HG03103 (cell line): ENCODE results near the gene GIPC1.

Experiments
- ATAC-seq: cut with Tn5 transposase; IDR thresholded peaks from one replicate; pipeline ENCODE4 v1.9.1; 2021; ENCODE audit warnings: low read depth; ENCODE audit not compliant: unreplicated experiment

GIPC1 gene

DNA sequence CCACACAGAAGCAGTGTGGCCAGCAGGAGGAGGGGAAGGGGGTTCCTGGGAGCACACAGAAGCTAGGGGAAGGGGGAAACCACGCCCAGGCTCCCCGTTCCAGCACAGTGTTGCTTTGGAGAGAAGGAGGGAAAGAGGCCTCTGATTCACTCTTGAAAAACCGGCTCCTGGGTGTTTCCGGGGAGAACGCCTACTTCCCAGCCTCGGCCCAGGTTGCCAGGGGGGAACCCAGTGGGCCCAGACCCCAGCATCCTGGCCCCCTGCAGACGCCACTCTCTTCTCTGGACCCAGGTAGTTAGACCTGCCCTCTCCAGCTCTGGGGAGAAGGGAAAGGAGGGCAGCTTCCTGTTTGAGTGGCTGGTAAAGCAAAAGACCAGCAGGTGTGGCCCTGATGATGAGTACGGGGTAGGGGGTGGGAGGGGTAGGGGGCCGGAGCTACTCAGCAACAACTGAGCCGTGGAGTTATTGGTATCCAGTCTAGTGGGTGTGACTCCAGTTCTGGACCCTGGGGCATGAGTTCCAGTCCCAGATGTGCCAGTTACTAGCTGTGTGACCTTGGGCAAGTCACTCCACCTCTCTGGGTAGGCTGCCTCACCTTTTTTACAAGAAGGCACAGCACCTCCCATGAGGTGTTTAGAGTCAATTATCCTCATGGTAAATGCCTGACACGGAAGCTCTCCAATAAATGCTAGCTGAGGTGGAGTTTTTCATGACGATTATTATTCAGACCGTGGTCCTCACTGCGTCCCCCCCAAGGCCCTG, 836 bp downstream of the GIPC1 start:
- no peak for ATAC-seq

DNA sequence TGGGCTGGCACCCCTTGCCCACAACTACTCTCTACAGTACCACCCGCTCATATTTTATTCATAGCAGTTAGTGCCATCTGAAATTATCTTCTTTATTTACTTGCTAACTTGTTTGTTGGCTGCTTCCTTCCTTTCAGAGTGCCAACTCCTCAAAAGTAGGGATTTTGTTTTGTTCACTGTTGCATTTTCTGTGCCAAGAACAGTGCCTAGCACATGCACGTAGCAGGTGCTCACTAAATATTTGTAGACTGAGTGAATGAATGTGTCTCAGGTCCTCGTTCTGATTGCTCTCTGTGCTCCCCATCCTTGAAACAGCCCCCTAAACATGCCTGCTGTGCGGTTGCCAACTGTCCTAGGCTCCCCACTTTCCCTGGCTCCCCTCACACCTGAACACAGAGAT, 1.5 kb downstream of the GIPC1 start:
- ATAC-seq, result no peak

DNA sequence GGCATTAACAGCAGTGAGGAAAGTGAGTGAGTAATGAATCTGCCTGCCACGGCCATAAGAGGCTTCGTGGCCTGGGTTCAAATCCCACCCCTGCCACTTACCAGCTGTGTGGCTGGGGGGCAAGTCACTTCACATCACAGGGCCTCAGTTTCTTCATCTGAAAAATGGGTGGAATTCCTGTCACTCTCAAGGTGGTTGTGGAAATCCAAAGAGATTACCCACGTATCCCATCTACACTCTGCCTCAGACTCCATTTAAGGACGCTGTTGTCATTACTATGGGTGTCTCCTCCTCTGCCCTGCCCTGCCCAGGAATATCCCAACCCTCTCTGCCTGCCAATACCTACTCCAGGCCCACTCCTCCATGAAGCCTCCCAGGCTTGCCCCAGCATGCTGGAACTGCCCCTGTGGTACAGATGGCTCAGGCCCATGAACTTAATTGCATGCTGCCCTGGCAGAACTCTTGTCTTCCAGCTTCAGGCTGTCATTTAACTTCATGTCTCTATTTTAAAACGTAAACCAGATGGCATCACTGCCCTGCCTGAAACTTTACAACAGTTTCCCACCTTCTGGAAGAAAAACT, 3.1 kb downstream of the GIPC1 start:
- no peak for ATAC-seq

DNA sequence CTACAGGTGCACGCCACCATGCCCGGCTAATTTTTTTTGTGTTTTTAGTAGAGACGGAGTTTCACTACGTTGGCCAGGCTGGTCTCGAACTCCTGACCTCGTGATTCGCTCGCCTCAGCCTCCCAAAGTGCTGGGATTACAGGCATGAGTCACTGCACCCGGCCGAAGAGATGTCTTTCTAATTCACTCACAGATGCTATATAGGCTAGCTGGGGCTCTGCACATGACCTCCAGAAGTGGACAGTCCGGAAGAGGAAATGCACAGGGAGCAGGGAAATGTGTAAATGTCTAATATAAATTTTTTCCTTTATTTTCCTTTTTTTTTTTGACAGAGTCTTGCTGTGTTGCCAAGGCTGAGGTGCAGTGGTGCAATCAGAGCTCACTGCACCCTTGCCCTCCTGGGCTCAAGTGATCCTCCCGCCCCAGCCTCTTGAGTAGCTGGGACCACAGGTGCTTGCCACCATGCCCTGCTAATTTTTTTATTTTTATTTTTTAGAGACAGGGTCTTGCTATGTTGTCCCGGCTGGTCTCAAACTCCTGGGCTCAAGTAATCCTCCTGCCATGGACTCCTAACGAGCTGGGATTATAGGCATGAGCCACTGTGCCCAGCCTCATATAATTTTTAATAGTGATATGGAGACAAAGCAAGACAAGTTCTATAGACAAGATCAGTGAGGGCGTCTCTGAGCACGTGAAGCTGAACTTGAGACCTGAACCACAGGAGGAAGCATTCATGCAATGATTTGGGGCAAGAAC, 8.4 kb downstream of the GIPC1 start:
- ATAC-seq, result no peak

DNA sequence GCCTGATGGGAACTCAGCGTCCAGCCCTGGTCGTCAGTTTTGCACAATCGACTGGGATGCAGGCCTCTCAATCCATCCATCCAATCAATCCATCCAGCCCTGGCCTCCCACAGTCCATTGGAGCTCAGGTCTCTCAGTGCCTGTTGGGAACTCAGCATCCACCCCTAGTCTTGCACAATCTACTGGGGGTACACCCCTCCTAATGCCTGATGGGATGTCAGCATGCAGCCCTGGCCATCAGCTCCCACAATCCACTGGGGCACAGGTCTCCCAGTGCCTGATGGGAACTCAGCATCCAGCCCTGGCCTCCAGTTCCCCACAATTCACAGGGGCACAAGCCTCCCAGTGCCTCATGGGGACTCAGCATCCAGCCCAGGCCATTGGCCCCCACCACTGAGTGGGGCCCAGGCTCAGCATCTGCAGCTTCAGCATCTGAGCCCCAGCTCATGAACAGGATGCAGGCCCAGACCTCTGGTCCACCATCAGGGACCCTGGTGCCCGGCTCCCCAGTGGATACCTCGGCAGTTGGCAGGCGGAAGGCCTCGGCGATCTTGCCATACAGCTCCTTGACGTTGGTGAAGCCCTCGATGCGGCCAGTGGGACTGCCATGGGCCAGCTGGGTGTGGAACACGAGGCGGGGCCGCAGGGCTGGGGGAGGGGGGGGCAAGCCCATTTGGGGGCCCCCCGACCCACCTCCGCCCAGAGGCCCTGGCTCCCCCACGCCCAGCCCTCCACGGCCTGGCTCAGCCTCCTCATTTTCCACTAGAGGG, 13.6 kb downstream of the GIPC1 start:
- no peak for ATAC-seq

DNA sequence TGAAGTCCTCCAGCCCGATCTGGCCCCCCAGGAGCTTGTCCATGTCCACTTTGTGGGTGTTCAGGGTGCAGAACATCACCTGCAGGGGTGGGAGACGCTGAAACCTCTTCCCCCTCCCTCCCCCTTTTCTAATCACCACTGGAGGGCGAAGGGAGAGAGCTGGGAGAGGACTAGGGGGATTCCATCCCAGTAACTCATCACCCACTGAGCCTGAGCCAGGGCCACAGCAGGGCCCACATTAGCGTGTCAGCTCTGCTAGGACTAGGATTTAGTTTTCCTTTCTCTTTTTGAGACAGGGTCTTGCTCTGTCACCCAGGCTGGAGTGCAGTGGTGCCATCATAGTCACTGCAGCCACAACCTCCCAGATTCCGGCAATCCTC, 15.2 kb downstream of the GIPC1 start:
- no peak for ATAC-seq

DNA sequence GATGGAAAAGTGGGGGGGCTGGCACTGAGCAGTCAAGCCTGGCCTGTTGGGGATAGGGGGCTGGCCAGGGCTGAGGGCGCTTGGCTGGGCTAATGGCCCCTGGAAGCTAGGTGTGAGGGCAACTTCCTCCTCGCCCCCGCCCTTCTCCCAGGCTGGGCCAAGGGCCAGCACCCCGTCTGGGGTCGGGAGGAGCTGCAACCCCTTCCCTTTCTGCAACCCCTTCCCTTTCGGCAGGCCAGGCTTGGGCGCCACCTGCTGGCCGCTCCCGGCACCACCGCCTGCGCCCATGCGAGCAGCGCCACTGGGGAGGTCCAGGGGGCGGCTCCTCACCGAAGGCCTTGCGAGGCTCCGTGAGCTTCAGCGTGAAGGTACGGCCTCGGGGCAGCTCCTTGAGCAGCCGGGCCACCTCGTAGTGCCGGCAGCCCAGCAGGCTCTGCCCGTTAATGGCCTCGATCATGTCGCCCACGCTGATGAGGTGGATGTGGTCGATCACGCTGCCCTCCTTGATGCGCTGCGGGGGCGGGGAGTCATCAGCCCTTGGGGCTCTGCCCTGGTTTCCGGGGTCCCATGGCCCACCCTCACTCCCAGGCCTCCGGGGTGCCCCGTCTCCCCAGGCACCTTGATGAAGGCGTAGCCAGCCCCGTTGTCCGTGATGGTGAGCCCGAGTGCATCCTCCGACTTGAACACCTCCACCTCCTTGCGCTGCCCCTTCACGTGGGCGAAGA, 15.8 kb downstream of the GIPC1 start:
- no peak for ATAC-seq

DNA sequence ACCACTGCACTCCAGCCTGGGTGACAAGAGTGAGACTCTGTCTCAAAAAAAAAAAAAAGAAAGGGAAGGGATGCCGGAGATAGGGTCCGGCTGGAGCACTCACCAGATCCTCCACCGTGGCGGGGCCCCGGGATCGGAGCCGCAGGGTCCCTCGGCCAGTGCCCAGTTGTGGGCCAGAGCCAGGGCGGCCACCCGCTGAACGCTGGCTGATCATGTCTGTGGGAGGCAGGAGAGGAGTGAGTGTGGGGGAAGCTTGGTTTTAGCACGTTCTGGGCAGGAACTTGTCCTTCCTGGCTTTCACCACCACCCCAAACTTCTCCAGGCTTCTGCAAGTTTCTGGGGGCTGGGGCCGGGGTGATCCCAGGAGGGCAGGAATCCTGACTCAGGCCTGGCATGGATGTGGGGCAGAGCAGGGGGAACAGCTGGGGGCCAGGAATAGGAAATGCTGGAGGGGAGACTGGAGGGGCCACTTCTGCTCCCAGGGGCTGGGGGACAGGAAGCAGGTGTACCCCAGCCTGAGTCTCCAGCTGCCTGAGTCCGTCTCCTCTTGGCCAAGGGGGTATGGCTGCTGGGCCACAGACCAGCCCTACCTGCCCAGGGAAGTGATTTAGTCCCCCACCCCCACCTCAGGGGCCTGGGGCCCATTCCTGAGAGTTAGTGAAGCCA, 16.5 kb downstream of the GIPC1 start:
- ATAC-seq, result no peak

DNA sequence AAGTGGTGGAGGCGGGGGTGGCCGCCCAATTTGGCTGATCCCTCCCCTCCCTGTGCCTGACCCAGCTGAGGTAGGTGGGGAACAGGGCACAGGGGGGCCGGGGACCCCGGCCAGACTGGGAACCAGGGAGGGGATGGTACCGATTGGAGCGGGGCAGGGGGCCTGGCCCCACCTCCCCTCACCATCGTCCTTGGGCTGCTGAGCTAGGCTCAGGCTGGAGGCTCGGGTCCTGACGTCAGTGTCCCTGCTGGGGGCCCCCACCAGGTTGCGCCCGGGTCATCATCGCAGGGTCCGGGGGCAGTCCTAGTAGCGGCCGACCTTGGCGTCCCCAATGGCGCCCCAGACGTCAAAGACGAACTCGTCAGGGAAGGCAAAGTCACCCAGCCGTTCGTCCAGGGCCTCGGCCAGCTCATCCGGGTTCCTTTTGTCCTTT, 17.8 kb downstream of the GIPC1 start:
- ATAC-seq, result no peak

DNA sequence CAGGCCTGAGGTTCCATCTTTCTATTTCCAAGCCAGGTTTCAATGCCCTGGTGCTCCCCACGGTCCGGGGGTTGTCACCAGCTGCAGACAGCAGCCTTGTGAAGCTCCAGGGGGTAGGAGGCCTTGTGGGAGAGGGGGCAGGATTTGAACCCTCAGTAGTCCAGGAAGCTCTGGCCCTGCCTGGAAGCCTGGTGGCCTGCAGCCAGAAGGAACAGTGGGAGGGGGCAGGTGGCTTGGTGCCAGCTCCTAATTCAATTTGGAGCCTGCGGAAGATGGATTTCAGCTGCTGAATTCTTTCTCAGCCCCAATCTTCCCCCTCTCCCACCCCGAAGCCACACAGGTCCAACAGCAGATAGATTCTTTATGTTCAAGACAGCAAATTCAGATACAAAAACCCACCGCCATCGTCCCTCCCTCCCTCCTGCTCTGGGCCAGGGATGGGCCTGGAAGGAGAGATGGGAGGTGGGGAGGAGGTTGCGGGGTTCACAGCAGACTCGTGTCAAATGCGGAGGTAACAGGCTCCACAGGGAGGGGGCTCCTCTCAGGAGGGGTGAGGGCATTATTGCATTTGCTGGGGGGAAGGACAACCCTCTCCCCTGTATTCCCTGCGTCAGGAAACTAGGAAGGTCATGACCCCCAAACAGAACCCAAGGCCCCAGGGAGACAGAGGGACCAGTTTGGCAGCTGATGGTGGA, 18.4 kb downstream of the GIPC1 start:
- no peak for ATAC-seq

DNA sequence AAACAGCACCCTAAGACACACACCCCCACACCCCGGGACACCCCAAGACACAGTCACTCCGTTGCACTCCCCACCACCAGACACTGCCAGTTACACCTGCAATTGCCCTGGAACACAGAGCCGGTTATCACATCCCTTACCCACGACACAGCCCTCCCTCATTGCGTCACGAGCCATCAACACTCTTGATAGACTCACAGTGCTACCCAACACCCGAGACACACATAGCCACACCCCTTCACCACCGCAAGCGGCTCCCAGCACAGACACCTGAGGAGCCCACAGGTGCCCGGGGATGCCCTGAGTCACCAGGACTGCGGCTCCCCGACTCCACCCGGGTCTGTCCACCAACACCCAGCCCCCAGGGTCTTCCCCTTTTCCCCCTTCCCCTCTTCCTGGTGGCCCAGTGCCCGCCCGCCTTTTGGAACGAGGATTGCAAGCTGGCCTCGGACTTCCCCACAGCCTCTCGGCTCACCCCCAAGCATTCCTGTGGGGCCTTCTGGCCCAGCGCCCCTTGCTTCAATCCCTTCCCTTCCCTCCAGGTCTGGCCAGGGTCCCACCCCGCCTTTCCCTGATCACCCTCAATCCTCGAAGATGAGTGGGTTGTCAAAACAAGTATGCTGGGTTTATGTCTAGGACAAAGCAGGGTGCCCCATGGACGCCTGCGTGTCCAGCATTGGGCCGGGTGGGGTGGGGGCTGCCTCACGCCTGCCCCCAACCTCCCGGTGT, 19.1 kb downstream of the GIPC1 start:
- ATAC-seq, result no peak

DNA sequence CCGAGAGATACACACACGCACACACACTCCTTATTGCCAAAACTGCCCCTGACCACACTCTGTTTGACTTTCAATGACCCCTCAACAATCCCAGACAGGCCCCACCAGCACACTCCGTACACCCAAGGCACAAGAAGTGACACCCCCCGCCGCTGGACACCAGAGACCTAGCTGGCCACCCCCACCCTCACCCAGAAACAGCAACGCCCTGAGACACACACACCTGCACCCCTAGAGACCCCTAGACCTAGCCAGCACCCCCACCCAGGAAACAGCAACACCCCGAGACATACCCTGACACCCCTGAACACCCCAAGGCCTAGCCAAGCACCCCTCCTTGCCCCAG, 19.6 kb downstream of the GIPC1 start:
- no peak for ATAC-seq

DNA sequence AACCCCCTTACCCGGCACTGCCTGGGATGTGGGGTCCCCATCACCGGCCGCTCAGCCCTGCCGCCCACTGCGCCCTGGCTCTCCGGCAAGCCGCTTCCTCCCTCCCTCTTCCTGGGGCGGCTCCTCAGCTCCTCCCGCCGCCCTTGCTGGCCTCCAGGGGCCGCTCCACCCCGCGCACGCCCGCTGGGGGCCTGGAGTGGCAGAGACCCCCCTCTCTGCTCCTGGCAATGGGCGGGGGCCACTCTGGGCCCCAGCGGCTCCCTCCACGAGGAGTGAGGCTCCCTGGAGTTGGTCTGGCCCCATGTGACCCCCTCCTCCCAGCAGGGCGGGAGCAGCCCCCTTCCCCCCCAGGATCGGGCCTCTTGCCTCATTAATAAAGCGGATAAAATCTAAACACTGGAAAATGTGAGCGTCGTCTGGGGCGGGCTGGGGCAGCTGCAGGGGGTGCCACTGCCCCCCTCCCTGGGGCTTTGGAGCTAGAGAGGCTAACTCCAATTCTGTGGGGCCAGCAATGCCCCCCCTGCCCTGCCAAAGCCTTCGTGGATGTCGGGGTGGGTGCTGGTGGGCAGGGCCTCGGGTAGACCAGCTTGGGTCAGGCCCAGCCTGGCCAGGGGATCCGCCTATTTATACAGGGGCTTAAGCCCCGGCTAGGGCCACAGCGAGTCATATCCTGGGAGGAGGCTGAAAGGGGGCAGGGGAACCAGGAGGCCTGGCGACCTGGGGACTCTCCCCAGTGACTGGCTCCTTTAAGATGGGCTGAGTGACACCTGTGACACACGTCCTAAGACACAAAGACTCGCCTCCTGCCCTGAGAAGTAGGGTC, 20.5 kb downstream of the GIPC1 start, which contains the start of gene PTGER1:
Gene PTGER1 (minus strand): TSS at position 104 of the 823 bp plus-strand sequence. CDS start 1,034 bp downstream, outside the sequence.
- ATAC-seq, result no peak

DNA sequence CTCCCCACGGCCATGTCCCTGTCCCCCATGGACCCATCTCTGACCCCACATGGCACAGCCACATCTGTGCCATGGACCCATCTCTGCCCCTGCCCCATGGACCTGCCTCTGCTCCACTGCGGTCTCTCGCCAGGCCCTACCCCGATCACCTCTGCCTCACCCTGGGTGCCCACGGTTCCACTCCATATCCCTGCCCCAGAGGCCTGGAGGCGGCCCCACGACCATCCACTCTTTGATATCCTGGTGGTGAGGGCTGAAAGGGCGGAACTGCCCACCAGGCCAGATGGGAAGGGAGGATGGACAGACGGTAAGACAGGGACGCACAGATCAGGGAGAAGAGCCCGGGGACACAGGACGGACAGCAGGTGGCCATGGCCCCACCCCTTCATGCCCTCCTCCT, 21.1 kb downstream of the GIPC1 start:
- ATAC-seq, result no peak

DNA sequence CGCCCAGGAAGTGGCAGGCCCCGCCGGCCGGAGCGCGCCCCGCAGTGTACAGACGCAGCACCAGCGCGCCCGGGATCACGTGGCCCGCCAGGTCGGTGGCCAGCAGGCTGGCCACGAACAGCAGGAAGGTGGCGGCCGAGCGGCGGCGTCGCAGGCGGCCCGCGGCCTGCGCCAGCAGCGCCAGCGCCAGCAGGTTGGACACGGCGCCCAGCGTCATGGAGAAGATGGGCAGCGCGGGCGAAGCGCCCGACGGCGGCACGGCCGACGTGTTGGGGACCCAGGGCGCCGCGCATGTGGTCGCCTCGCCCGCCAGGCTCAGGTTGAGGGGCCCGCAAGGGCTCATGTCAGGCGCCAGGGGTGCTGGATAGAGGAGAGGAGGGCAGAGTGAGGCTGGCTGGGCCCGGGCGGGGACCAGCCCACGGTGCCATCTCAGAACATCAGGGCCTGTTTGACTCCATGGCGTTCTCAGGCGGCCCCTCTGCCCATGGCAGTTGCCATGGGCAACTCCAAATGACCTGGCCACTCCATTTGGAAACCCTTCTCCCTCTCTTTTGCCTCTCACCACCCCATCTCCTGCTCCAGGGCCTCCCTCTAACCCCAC, 21.8 kb downstream of the GIPC1 start:
- ATAC-seq, result no peak

DNA sequence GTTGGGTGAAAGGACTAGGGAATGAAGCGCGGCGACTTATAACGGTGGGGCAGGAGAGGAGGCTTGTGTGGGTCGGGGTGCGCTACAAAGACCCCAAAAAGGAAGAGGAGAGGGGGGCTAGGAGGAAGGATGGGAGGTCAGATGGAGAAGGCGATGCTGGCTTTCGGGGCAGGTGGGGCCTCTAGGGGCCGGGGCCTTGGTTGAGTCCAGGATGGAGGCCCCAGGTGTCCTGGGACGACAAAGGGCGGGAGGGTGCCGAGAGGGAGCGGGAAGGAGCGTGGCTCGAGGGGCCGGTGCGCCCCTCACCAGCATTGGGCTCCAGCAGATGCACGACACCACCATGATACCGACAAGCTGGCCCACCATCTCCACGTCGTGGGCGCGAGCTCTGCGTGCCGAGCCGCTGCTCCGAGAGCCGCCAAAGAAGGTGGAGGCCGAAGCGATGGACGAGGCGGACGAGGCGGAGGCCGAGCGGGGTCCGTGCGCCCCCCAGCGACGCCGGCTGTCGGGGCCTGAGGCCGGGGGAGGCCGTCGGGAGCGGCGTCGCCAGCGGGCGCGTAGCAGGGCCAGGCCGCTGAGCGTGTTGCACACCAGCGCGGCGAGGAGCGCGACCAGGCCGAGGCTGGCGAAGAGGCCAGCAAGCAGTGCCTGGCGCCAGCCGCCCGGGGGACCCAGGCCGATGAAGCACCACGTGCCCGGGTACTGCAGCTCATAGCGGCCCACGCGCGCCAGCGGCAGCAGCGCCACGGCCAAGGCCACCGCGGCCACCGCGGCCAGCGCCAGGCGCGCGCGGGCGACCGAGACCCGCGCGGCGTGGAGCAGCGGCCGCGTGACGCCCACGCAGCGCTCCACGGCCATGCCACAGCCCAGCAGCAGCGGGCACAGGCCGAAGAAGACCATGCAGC, 22.6 kb downstream of the GIPC1 start:
- no peak for ATAC-seq
